HFFc6 (cell line): ENCODE results near the gene SLC4A1. TPM values are rescaled to one million over a fixed set of nuclear protein-coding genes. Genes with fewer than 3 reads are reported as not detected.
A peak's percentile ranks its signal among the peaks of the same experiment; 100 is the strongest.

Experiments used
- DNase-seq: peaks from one replicate; pipeline ENCODE4 v3.0.0-alpha.2; 2018
- H3K27ac Mint-ChIP-seq: 2 replicates; pipeline ENCODE4 v1.8.0; 2020; ENCODE audit warnings: mild to moderate bottlenecking, mixed read lengths
- H3K27me3 Mint-ChIP-seq: 2 replicates; pipeline ENCODE4 v1.8.0; 2021; ENCODE audit warnings: mild to moderate bottlenecking, moderate library complexity, mixed read lengths; ENCODE audit not compliant: insufficient read depth
- H3K36me3 Mint-ChIP-seq: 2 replicates; pipeline ENCODE4 v1.8.0; 2021; ENCODE audit warnings: low read depth, mixed read lengths
- H3K4me1 Mint-ChIP-seq: 2 replicates; pipeline ENCODE4 v1.8.0; 2020; ENCODE audit warnings: low read depth, mixed read lengths
- H3K4me3 Mint-ChIP-seq: 2 replicates; pipeline ENCODE4 v1.8.0; 2020; ENCODE audit warnings: mild to moderate bottlenecking, moderate library complexity, mixed read lengths
- H3K9me3 Mint-ChIP-seq: 2 replicates; pipeline ENCODE4 v1.8.0; 2020; ENCODE audit warnings: mild to moderate bottlenecking, mixed read lengths
- total RNA-seq, 6 experiments: library from RNA; stranded (reverse); fragmentation: NEBNext Ultra II Directional; extraction: Animal tissue kit (Norgen Biotek cat#: 25700); gene quantifications; 2 replicates in 1 of 6; 3 replicates in 5 of 6; pipeline ENCODE4 v1.2.3, GENCODE V29; 2021
- TF ChIP-seq, protein P1 (sequence below): fragments of 200-600 bp; sonication (generic); IDR thresholded peaks from 2 replicates; pipeline ENCODE4 v1.5.0; 2021; ENCODE audit warnings: antibody characterized with exemption, mild to moderate bottlenecking

Gene SLC4A1
- total RNA-seq, 6 experiments from 2014 or later, result not detected

DNA sequence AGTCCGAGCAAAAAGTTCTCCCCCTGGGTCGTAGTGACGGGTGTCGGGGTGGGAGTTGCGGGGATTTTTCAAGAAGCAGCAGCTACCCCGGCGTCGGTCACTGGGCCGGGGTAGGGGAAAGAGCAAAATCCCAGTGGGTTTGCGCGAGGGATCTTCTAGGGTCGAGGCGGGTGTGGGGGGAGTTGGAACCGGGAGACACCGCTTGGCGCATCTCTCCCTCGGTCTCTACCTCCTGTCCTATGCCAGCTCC is 46.1 kb downstream of the SLC4A1 start:
- TF ChIP-seq, protein P1, sequence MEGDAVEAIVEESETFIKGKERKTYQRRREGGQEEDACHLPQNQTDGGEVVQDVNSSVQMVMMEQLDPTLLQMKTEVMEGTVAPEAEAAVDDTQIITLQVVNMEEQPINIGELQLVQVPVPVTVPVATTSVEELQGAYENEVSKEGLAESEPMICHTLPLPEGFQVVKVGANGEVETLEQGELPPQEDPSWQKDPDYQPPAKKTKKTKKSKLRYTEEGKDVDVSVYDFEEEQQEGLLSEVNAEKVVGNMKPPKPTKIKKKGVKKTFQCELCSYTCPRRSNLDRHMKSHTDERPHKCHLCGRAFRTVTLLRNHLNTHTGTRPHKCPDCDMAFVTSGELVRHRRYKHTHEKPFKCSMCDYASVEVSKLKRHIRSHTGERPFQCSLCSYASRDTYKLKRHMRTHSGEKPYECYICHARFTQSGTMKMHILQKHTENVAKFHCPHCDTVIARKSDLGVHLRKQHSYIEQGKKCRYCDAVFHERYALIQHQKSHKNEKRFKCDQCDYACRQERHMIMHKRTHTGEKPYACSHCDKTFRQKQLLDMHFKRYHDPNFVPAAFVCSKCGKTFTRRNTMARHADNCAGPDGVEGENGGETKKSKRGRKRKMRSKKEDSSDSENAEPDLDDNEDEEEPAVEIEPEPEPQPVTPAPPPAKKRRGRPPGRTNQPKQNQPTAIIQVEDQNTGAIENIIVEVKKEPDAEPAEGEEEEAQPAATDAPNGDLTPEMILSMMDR, result no peak
- Mint-ChIP-seq H3K36me3 (peaks cover 3% of the 10 kb centered on the region; the same call in 1 of the 2 replicates), H3K27ac (peak overlapping the region; percentile 87), H3K27me3 (peaks cover 4% of the 10 kb centered on the region; the same call in 1 of the 2 replicates), H3K4me1 (peaks cover 37% of the 10 kb centered on the region), H3K4me3 (peak overlapping the region; percentile 92), H3K9me3 (no peaks in the 10 kb centered on the region)
- no peak for DNase-seq

DNA sequence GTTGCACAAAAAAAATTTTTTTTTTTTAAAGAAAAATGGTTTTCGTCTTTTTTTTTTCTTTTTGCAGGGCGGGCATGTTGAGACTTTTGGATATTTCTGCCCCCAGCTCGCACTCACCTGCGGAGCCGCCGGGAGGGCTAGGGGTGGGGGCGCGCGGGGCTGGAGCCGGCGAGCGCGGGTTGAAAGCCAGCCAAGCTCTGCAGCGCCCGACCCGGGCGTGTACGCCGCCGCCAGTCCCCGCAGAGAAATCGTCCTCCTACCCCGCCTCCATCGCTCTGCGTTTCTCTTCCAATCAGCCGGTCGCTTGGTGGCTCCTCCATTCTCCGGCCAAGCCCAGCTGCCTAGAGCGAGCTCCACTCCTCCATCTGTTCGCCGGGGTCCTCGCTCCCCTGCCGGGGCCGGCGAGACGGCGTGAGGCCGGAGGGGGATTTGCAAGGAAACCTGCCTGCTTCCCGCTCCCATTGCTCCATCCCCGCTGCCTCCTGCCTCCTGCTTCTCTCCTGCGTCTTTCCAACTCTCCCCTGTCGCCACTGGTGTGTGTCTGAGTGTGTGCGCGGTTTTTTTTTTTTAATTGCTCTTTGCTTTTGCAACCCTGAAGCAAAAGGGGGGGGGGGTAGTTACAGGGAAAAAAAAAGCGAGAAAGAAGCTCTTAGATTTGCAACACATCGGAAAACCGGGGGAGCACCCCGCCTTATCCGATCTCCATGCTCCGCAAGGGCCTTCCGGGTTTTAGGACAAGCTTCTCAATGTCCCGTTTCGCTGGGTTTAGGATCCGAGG is 46.7 kb downstream of the SLC4A1 start:
- DNase-seq, result peak; percentile 69
- TF ChIP-seq, protein P1, result no peak

DNA sequence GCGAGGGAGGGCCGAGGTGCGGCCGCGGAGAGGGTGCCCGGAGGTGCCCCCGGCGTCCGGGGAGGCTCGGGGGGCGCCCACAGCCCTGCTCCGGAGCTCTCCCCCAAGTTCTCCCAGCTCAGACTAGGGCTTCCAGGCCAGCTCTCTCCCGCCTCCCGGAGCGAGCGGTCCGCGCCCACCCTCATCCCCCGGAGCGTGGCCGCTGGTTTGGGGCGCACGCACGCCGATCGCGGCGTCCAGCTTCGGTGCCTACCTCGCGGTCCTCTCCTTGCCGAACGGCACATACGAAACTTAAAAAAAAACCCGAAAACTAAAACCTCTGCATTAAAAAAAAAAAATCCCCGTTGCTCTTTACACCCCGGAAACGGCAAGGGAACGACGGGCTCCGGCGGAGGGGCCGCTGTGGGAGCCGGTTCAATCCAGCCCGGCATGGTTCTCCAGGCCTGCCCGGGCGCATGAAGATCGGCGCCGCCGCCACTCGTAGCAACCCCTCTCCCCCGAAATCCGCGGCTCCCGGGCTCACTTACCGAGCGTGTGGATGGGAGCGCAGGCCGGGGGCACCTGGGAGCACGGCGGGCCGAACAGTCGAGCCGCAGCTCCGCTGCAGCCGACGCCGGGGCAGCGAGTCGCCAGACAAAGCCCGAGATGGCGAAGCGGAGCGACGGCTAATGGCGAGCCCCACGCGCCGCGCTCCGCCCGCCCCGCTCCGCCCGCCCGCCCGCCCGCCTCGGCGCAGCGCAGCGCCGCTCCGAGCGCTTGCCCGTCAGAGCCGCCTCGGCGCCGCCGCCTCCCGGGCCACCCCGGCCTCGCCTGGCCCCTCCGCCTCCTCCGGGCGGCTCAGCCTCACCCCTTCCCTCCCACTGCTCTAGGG is 47.5 kb downstream of the SLC4A1 start:
- Mint-ChIP-seq H3K4me1 (peaks cover 42% of the 10 kb centered on the region), H3K27me3 (peaks cover 4% of the 10 kb centered on the region), H3K27ac (peak overlapping the region; percentile 87), H3K9me3 (no peaks in the 10 kb centered on the region), H3K4me3 (peak overlapping the region; percentile 93), H3K36me3 (peaks cover 12% of the 10 kb centered on the region; the same call in 1 of the 2 replicates)
- TF ChIP-seq, protein P1, result no peak
- DNase-seq, result no peak

More for the DNA sequence above, 46.7 kb downstream of the SLC4A1 start:
- no peaks in the 10 kb centered on the region for H3K9me3 Mint-ChIP-seq
- H3K4me1 Mint-ChIP-seq, result peaks cover 42% of the 10 kb centered on the region
- H3K27me3 Mint-ChIP-seq, result peaks cover 4% of the 10 kb centered on the region
- H3K27ac Mint-ChIP-seq, result peak overlapping the region; percentile 87
- H3K4me3 Mint-ChIP-seq, result peak overlapping the region; percentile 92
- H3K36me3 Mint-ChIP-seq, result peaks cover 9% of the 10 kb centered on the region; the same call in 1 of the 2 replicates

DNA sequence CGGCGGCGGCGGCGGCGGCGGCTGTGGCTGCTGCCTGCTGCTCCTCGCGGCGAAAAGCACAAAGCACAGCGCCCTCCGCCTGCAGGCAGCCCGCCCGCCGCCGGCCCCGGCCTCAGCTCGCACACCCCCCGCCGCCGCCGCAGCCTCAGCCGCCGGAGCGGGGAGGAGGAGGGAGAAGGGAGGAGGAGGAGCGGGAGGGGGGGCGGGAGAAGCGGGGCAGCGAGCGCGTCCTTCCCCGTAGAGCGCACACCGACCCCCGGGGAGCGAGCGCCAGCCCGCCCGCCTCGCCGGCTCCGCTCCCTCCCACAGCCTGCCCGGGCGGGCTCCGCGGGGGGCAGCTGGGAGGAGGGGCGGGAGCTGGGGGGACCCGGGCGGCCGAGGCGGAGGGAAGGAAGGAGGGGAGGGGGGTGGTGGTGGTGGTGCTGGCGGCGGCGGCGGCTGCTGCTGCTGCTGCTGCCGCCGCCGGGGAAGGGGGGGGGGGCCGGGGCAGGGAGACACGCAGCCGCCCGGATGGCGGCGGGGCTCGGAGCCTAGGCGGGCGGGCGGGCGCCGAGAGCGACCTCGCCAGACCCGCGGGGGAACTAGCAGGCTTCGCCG is 48.2 kb downstream of the SLC4A1 start, which contains the start of gene UBTF:
Gene UBTF, minus strand, starts transcription at position 60 of the 597 bp plus-strand sequence. CDS start 1,446 bp downstream, outside the sequence.
- peak within 1 kb of the TSS; percentile 86 for H3K27ac Mint-ChIP-seq
- peaks cover 42% of the 10 kb centered on the region for H3K4me1 Mint-ChIP-seq
- no peaks in the 10 kb centered on the region for H3K9me3 Mint-ChIP-seq
- peaks cover 4% of the 10 kb centered on the region for H3K27me3 Mint-ChIP-seq
- TF ChIP-seq, protein P1, result peak; percentile 13; the same call in 1 of the 2 replicates
- peak within 1 kb of the TSS; percentile 93 for H3K4me3 Mint-ChIP-seq
- DNase-seq, result no peak
- peaks cover 19% of the 10 kb centered on the region for H3K36me3 Mint-ChIP-seq

DNA sequence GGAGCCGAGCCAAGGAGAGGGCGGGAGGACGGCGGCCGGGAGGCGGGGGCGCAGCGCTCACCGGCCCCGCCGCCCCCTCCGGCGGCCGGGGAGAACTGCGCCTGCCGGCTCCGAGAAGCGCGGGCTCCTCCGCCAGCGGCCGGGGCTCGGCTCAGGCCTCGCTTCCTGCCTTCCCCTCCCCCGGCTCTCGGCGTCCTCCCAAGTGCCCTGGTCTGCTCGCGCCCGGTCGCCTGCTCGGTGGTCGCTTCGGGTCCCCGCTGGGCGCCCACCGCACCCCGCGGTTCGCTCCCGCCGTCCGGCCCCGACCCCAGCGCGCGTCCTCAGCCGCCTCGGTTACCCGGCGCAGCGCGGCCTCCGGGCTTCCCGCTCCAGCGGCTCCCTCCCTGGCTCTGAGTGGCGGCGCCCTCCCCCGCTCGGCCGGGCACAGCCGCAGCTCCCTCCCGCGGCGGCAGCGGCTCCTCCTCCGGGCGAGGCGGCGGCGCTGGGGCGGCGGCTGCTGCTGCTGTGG is 48.8 kb downstream of the SLC4A1 start:
- Mint-ChIP-seq H3K27me3 (peaks cover 4% of the 10 kb centered on the region), H3K27ac (no peak overlapping the region), H3K4me1 (peaks cover 42% of the 10 kb centered on the region), H3K9me3 (no peaks in the 10 kb centered on the region), H3K36me3 (peaks cover 25% of the 10 kb centered on the region), H3K4me3 (no peak overlapping the region; the same call in 1 of the 2 replicates)
- DNase-seq, result no peak
- TF ChIP-seq, protein P1, result peak; percentile 48
